NCI-H510A (cell line): ENCODE results near the gene NR4A3.

Experiments used
- DNase-seq: peaks from one replicate; lab custom pipeline; 2025; lab: John Stamatoyannopoulos, UW

The NR4A3 gene

GRCh38 chr9:99878651-99879050 is 57.0 kb downstream of the NR4A3 start:
- DNase-seq = no peak

GRCh38 chr9:99881769-99882168 is 60.1 kb downstream of the NR4A3 start:
- DNase-seq = no peak

DNA sequence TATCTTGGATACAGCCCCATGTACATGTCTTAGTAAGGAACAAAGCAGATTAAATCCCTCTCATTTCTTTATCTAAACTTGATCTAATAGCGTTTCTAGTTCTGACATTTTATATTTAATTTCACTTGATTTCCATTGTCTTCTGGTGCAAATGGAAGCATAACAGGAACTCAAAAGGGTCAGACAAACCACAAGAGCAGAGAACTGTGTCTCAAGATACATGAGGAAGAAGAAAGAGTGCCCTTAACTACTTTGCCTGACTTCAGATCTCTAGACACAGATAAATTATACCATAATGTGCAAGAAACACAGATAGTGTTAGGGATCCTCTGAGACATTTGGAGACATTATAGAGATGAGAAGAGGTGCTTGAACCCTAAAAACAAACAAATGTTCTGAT is 64.1 kb downstream of the NR4A3 start:
- DNase-seq = no peak

DNA sequence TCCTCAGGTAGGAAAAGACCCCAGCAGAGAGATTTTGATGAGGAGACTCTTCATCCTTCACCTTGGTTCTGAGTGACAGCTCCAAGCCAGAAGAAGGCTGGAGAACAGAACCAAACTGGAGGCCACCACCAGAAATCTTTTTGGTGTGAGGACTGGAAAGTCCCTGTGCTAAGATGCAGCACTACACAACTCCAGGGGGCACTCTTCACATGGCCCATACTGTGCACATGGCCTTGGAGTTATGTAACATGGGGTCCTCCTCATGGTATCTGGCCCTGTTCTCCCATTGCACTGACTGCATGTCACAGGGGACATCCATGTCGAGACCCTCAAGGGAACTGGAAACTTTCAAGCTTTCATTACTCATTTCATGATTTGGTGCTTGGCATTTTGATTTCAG is 67.4 kb downstream of the NR4A3 start:
- no peak for DNase-seq

DNA sequence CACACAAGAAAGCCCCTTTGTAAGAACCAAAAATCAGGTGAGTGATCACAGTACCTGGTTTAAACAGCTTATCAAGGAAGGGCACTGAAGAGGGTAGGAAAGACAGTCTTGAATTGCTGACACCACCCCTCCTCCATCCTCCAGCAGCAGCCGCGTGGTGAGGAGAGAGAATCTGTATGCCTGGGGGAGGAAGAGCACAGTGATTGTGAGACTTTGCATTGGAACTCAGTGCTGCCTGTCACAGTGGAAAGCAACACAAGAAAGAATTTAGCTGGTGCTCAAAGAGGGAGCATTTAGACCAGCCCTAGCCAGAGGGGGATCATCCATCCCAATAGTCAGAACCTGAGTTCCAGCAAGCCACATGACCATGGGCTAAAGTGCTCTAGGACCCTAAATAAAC is 73.1 kb downstream of the NR4A3 start:
- DNase-seq = no peak

GRCh38 chr9:99895510-99895909 is 73.8 kb downstream of the NR4A3 start:
- DNase-seq = peak; percentile 40

GRCh38 chr9:99896119-99896518 is 74.4 kb downstream of the NR4A3 start:
- peak; percentile 82 for DNase-seq

DNA sequence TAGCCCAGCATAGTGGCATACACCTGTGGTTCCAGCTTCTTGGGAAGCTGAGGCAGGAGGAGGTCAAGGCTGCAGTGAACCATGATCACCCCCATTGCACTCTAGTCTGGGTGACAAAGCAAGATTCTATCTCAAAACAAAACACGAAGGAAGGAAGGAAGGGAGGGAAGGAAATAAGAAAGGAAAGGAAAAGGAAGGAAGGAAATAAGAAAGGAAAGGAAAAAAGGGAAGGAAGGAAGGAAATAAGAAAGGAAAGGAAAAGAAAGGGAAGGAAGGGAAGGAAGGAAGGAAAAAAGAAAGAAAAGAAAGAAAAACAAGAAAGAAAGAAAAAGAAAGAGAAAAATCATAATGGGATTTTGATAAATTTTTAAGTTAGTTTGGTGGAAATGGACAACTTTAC is 81.7 kb downstream of the NR4A3 start:
- no peak for DNase-seq

GRCh38 chr9:99905833-99906402 is 84.2 kb downstream of the NR4A3 start:
- DNase-seq = peak; percentile 51

DNA sequence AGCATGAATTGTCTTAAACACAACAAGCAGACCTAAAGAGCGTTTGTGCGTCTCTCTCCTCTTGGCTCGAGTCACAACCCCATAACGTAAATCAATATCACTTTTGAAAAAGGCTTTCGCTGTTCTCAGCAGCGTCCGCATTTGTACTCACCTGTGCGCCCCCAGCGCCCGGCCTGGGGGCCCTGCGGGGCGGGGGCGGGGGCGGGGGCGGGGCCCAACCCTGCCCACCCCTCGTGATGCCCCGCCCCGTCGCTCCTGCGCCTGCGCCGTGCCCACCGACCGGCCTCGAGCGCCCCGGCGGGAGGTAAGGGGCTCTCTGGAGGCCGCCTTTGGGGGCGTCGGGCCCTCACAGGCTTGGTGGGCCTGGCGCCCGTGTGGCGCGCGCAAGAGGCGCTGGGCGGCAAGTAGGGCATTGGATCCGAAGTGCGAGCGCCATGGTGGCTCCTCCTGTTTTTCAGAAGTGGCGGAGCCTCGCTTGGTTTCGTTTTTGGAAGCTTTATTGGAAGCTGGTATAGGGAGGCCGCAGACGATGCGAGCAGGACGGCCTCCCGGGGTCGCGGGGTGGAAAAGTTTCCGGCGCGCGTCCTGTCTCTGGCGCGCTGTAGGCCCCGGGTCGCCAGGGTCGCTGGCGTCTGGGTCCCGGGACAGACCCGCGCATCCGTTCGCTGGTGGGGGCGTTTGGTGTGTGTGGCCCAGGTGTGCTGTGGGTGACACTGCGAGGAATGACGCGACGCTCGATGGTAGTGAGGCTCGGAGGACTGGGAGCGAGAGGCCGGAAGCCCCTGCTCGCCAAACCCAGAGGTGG is 84.9 kb downstream of the NR4A3 start, which contains the start of gene STX17:
Gene STX17 (plus strand): TSS at position 252 of the 805 bp plus-strand sequence. CDS start 8,586 bp downstream, outside the sequence.
- peak; percentile 59 for DNase-seq

GRCh38 chr9:99907208-99907532 is 85.5 kb downstream of the NR4A3 start:
- no peak for DNase-seq

- no peak for DNase-seq
Measured at GRCh38 chr9:99911600-99911999, 89.9 kb downstream of the NR4A3 start.
